Omental fat pad (tissue), 4 donors: ENCODE measurements around the gene MROH2A. TPM values are rescaled to one million over a fixed set of nuclear protein-coding genes. Genes with fewer than 3 reads are reported as not detected.

Experiments
- ATAC-seq: fragments of 150-250 bp; one replicate; pipeline ENCODE4 v1.9.1; 2016; ENCODE audit warnings: mild to moderate bottlenecking, moderate library complexity; ENCODE audit not compliant: low FRiP score
- DNase-seq: peaks from one replicate; pipeline ENCODE4 v3.0.0-alpha.2; 2019; ENCODE audit warnings: low spot score
- CTCF ChIP-seq, 3 donors: fragments of 450-650 bp; IDR thresholded peaks; one replicate each; pipeline ENCODE4 v1.5.1; 2016 to 2017; ENCODE audit warnings: antibody characterized with exemption in 3 of 3, mild to moderate bottlenecking in 3 of 3, moderate library complexity in 2 of 3
- total RNA-seq, 4 donors: library from RNA; depleted of rRNA; stranded (reverse); fragments of >200 nt; gene quantifications; one replicate each; pipeline ENCODE4 v1.1.0, GENCODE V29; 2016

The MROH2A gene
- total RNA-seq, 4 donors from 2014 or later, result not detected

DNA sequence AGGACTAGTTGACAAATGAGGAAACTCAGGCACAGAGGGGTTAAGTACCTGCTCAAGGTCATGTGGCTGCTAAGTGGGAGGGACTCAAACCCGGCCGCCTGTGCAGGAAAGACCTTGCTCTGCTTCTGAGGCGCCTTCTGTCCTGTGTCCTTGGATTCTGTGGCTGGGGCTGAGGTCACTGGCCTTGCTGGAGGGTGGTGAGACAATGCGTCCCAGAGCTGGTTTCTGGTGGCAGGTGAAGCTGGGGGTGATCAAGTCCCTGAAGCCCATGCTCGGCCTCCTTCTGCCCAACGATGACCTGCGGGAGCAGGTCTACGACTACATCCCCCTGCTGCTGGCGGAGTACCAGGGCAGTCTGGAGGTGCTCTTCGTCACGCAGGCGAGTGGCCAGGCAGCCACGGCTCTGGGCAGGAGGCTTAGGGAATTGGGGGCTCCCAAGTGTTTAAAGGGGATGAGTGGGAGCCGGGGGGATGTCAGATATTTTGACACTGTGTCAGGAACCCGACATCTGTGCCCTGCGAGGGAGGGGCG lies 16.1 kb downstream of the MROH2A start:
- DNase-seq (no peak), ATAC-seq (no peak)
- TF ChIP-seq CTCF (IDR thresholded peaks at IDR 0.05), result no peak

GRCh38 chr2:233795735-233796171 lies 17.6 kb downstream of the MROH2A start:
- DNase-seq (no peak), ATAC-seq (no peak)
- no peak for TF ChIP-seq CTCF (IDR thresholded peaks at IDR 0.05)

DNA sequence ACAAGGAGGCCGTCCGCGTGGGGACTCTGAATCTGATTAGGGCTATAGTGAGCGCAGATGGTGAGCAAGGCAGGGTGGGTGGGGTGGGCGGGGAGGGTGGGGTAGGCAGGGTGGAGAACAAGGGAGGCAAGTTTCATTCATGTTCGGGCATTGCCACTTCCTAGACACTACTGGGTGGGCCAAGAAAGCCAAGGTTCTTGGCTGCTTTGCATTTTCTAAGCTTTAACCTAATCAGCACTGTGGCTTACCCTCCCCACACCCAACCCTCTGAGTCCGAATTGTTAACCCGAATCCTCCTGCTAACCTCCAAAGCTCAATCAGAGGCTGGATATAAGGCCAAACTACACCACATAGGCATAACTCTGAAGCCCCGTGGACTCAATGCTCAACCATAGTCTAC lies 18.1 kb downstream of the MROH2A start:
- no peak for ATAC-seq
- DNase-seq, result no peak
- no peak for TF ChIP-seq CTCF (IDR thresholded peaks at IDR 0.05)

- ATAC-seq, result no peak
- no peak for TF ChIP-seq CTCF (IDR thresholded peaks at IDR 0.05)
- no peak for DNase-seq
Measured at GRCh38 chr2:233798335-233799086, 20.4 kb downstream of the MROH2A start.

- no peak for ATAC-seq
- no peak for TF ChIP-seq CTCF (IDR thresholded peaks at IDR 0.05)
- no peak for DNase-seq
Measured at GRCh38 chr2:233799087-233799665, 21.0 kb downstream of the MROH2A start.

- TF ChIP-seq CTCF (IDR thresholded peaks at IDR 0.05), result no peak
- DNase-seq (no peak), ATAC-seq (no peak)
Measured at GRCh38 chr2:233799716-233800115, 21.6 kb downstream of the MROH2A start.

- no peak for DNase-seq
- no peak for ATAC-seq
- no peak for TF ChIP-seq CTCF (IDR thresholded peaks at IDR 0.05)
Measured at GRCh38 chr2:233800208-233800607, 22.1 kb downstream of the MROH2A start.
